WTC11 (cell line): Measurements from ENCODE around the gene OR8S1. TPM values are rescaled to one million over a fixed set of nuclear protein-coding genes. Genes with fewer than 3 reads are reported as not detected.

Experiments used
- total RNA-seq: library from RNA; stranded (reverse); gene quantifications from 3 replicates; pipeline ENCODE4 v1.2.3, GENCODE V29; 2021

OR8S1 gene
- total RNA-seq, 1 experiment from 2014 or later, result not detected

Other genes starting within 250 kb of the OR8S1 start
- 6.9 to 8.3 TPM (median 7.8 TPM) in 3 replicates for gene ZNF641, start 174.7 kb upstream of the OR8S1 start, total RNA-seq
- not detected in 3 replicates for gene ANP32D, start 53.1 kb upstream of the OR8S1 start, total RNA-seq
- not detected in 3 replicates for gene C12orf54, start 43.1 kb upstream of the OR8S1 start, total RNA-seq
- gene LALBA, start 44.4 kb downstream of the OR8S1 start, total RNA-seq, result not detected in 3 replicates
- 38.4 to 48.1 TPM (median 41.1 TPM) in 3 replicates for gene KANSL2, start 156.6 kb downstream of the OR8S1 start, total RNA-seq
- 34.3 to 42.0 TPM (median 41.8 TPM) in 3 replicates for gene CCNT1, start 191.1 kb downstream of the OR8S1 start, total RNA-seq